HG03457 (cell line): ENCODE data around the gene EN1.

Experiments
- ATAC-seq: cut with Tn5 transposase; IDR thresholded peaks from one replicate; pipeline ENCODE4 v1.9.1; 2021; ENCODE audit warnings: moderate number of reproducible peaks; ENCODE audit not compliant: unreplicated experiment

The EN1 gene

DNA sequence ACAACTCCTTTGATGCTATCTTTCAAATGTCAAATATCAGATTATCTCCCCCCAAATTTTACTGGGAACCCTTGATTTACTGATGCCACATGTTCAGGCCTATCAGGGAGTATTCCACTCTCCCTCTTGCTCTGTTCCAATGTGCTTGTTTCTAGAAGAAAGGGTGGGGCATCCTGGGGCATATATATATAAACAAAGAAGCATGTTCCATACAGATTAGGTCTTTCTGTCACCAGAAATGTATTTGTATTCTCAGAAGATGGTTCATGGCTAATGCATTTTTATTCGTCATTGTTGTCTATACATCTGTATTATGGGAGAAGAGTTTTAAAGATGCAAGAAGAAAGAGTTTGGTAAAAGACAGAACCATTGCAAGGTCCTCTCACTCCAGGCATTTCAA lies 24.9 kb downstream of the EN1 start:
- ATAC-seq = no peak

DNA sequence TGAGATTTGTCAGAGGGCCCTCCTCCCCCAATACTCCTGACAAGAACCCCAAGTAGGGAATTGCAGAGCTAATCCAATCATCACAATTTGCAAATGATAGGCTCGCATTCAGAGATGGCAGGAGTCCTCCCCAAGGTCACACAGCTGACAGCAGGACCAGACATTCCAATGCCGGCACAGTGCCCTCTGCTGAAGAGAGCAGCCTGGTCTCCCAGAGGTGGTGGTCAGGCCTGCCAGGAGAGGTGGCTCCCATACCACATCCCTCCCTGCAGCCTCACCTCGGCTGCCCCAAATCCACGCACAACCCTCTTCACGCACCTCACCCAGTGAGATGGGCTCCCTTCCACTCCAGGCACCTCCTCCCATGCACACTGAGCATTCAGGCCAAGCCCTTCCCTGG lies 25.4 kb downstream of the EN1 start:
- no peak for ATAC-seq

GRCh38 chr2:118817469-118817868 lies 30.0 kb downstream of the EN1 start:
- ATAC-seq = no peak

- ATAC-seq = no peak
Observed at GRCh38 chr2:118816669-118817068, 30.8 kb downstream of the EN1 start.

- no peak for ATAC-seq
Observed at GRCh38 chr2:118815731-118816130, 31.7 kb downstream of the EN1 start.

GRCh38 chr2:118815314-118815713 lies 32.1 kb downstream of the EN1 start:
- ATAC-seq = no peak

GRCh38 chr2:118814368-118814767 lies 33.1 kb downstream of the EN1 start:
- no peak for ATAC-seq

DNA sequence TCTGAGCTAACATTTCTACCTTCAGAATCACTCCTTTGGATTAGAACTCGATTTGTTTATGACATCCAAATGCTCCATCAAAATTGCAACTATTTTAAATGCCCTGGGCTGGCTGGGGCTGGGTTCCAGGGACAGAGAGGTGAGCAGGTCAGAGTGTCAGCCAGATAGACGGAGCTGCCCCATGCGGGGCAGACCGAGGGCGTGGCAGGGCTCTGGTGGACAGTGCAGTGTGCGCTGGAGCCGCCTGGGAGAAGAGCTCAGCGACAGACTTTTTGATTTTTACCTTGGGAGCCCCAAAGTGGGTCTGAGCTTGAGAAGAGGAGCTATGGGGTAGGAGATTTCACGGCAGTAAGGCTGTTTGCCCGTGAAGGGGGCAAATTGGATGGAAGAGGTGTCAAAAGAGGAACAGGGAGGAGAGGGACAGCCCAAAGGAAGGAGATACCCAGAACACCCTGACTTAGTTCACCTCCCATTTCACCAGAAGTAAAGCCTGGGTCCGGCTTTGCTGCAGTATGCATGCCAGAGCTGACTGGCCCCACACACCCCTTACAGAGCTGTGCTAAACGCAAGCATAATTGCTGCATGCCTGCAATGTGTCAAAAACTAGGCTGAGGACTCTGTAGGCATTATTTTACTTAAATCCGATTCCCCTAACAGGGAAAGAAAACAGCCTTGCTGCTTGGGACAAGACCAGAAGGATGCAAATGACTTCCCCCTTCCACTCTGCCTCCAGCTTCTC lies 33.7 kb downstream of the EN1 start:
- ATAC-seq = no peak

DNA sequence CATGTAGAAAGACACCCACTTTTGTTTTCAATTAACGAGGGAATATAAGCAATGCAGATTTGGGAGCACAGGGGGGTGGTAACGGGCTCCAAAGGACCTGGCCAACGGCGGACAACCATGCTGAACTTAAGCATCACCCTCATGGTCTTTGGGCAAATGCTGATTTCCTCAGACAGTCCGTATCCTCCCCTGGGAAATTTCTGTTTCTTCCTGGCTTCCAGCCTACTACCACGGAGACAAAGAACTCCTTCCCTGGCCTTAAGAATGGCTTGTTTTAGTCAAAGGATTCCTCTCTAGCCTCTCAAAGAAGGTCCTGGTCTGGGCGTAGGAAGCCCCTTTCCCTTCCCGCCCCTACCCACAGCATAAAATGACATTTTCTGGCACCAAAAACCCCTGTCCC lies 34.3 kb downstream of the EN1 start:
- no peak for ATAC-seq

- no peak for ATAC-seq
Observed at GRCh38 chr2:118812552-118812951, 34.9 kb downstream of the EN1 start.

DNA sequence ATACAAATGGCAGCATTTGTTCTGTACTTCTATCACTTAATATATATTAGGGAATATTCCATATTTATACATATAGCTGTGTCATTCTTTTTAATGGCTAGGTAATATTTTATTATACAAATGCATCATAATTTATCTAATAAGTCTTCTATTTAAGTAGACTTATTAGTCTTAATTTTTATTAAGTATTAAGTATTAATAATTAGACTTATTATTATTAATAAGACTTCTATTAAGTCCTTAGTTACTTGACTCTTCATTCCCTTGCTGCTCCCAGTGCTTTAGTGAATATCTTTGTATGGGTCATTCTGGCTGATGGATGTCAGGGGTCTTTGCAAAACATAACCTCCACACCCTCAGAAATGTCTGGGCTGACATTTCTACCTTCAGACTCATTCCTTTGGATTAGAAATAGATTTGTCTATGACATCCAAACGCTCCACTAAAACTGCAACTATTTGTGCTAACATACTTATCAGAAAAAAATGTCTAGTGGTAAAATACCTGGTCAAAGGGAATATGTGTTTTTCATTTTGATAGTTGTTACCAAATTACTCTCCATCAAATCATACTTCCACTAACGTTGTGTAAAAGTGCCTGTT lies 35.8 kb downstream of the EN1 start:
- ATAC-seq = no peak

GRCh38 chr2:118810766-118811165 lies 36.7 kb downstream of the EN1 start:
- no peak for ATAC-seq

DNA sequence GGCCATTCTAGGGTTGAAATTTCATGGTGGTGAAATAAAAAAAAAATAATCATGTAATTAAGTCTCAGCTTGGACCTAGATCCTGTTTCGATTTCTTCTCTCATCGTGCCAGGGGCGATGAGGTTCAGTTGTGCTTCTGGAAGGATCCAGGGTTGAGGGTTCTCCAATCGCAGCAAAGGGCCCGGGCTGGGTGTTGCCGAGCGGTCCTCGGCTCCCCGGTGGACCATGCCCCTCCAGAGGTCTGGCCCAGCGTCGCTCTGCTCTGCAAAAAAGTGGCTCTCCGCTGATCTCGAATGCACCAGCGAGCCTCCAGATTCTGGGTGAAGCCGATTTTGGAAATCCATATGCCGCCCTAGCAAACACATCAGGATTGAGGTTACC lies 39.0 kb downstream of the EN1 start:
- ATAC-seq = no peak

- ATAC-seq = no peak
Observed at GRCh38 chr2:118807668-118808428, 39.6 kb downstream of the EN1 start.

- ATAC-seq = no peak
Observed at GRCh38 chr2:118806797-118807667, 40.4 kb downstream of the EN1 start.

GRCh38 chr2:118805064-118805690 lies 42.3 kb downstream of the EN1 start:
- ATAC-seq = no peak

DNA sequence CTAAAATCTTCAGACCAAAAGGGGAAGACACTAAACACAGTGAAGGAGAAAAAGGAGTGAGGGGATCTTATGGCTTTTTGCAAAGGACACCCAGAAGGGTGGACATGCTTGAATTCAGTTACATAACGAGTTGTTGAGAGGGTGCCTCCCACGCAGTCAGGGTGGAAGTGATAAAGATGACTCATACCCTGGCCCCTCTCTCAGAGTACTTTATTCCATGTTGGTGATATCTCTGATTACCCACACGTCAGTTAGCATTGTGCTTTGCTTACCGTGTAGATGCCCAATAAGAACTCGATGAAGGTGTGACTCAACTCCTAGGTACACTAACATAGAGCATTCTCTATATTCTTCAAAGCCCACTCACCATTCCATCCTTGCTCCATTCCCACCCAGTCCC lies 44.4 kb downstream of the EN1 start:
- ATAC-seq = no peak

GRCh38 chr2:118801151-118801550 lies 46.3 kb downstream of the EN1 start:
- no peak for ATAC-seq

DNA sequence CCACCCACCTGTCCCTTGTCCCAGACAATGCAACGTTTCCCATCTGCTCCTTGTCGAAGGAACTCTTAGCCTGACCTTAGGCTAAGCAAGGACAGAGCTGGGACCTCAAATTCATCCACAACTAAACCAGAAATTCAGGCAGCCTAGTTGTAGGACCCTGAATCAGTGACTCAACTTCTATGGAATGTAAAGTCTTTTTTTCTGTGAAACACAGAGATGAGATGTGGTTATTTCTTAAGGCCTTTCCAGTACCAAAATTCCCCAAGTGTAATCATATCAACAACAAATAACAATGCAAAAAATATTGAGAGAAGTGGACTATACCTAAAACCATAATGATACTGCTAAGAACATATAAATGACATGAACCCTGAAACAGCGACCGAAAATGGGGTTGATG lies 46.7 kb downstream of the EN1 start:
- ATAC-seq = no peak

DNA sequence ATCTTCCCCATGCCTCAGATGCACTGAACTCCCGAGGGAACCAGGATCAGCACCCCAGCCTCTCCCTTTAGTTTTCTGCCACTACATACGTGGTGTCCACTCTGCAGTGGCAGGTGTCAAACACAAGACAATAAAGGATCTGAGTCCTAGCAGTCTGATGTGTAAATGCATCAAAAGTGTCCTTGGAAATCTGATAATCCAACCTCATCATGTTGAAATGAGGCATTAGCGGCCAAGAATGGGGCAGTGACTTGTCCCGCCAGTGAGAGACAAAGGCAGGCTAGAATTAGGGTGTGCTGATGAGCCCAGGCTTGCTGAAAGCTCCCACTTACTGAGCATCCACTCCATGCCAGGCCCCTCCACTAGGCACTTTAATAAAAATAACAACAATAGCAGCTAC lies 52.9 kb downstream of the EN1 start:
- no peak for ATAC-seq
